ENCODE data around the gene ZNF562. TPM values are rescaled to one million over a fixed set of nuclear protein-coding genes. Genes with fewer than 3 reads are reported as not detected.
A peak's percentile ranks its signal among the peaks of the same experiment; 100 is the strongest.

Gene ZNF562
- total and polyA plus RNA-seq, 10 of the 15 experiments (the other 5 are each of a cell fraction or from before 2014, with no cell fraction given): 5.2 to 21.1 (median 10.7) TPM

- TF ChIP-seq CEBPZ (IDR thresholded peaks at IDR 0.05; ENCODE audit: low read depth, low read length) (no peak), TBL1XR1 (IDR thresholded peaks at IDR 0.05; ENCODE audit: low read depth, low read length) (peak; percentile 37; the same call in 1 of the 2 replicates), IKZF1 (conservative IDR thresholded peaks at IDR 0.05) (peak; percentile 81), ZBTB40 (IDR thresholded peaks at IDR 0.05; ENCODE audit: borderline replicate concordance) (peak; percentile 99), HDGF (IDR thresholded peaks at IDR 0.05) (no peak), DPF2 (IDR thresholded peaks at IDR 0.05) (0 out of 2 replicates have a peak, but pooled peaks have one; percentile 27), SMARCA5 (IDR thresholded peaks at IDR 0.05) (0 out of 2 replicates have a peak, but pooled peaks have one; percentile 9), RELB (IDR thresholded peaks at IDR 0.05; ENCODE audit: low read depth) (peak; percentile 98), CEBPB (IDR thresholded peaks at IDR 0.05; ENCODE audit: borderline replicate concordance in 1 of 2, low read depth in 2 of 2, low read length in 2 of 2) (no peak), TCF12 (IDR thresholded peaks at IDR 0.05; ENCODE audit: low read depth, low read length) (peak; percentile 4; the same call in 1 of the 2 replicates), NFIC (IDR thresholded peaks at IDR 0.05; ENCODE audit: low read depth, low read length) (no peak; the same call in 1 of the 2 replicates), LARP7 (IDR thresholded peaks at IDR 0.05) (no peak), HSF1 (IDR thresholded peaks at IDR 0.05; ENCODE audit: low read depth, low read length) (no peak), BHLHE40 (IDR thresholded peaks at IDR 0.05; ENCODE audit: borderline replicate concordance in 1 of 2, low read depth in 2 of 2, low read length in 1 of 2) (peak; percentile 22 to 27; a peak in 2 of 4 replicates)
Observed at GRCh38 chr19:9621156-9622037, 53.5 kb downstream of the ZNF562 start, which contains the start of gene ZNF561 (continued).
